Stimulated activated CD8-positive, alpha-beta memory T cell treated with anti-CD3 and anti-CD28 coated beads, Interleukin-12 subunit alpha, Interleukin-12 subunit beta, amount 100 ng/mL, for 24 hours (primary cell): ENCODE data around the gene MSH5.

Experiments used
- DNase-seq: peaks from one replicate; pipeline ENCODE4 v3.0.0-alpha.2; 2020; ENCODE audit errors: extremely low read depth

The MSH5 gene

DNA sequence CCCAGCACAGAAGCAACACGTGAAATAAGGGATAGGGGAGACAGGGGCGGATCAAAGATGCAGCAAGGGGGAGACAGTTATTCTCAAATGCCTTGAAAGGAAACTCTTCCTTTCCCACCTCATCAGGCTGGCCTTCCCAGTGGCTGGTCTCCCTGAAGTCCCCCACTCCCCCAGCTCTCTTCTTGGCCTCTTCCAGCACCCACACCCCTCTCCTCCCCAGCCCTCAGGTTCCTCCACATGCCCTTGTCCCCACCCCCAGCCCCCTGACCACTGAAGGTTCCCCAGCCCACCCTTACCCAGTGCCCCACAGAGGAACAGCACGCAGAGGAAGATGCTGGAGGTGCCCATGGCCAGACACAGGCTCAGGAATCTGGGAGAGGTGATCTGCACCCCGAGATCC, 26.3 kb upstream of the MSH5 start:
- no peak for DNase-seq

DNA sequence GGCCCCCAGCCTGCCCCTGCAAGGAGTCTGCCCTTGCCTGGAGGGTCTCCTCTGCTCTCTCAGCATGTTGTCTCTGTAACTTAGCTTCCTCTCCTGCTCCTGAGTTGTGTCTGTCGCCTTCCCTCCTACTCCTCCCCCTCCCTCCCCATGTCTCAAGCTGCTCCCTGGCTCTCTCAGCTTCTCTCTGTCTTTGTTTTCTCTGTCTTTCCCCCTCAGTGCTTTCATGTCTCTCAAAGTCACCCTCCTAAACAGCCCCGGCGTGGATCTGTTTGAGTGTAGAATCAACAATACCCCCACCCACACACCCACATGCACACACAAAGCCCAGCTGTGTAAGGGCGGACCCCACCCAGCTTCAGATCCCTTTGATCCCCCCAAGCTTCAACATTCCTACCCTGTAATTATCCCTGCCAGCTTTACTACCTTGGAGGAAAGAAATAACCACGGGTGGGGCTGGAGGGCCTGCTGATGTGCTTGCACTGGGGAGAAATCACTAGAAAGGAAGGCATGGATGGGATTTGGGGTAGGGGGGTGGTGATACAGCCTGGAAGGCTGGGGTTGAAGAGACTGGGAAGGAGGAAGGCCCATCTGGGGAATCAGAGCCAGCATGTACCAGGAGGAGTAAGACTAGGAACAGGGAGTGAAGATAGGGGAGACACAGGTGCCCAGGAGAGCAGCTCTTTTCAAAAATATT, 25.7 kb upstream of the MSH5 start:
- no peak for DNase-seq

DNA sequence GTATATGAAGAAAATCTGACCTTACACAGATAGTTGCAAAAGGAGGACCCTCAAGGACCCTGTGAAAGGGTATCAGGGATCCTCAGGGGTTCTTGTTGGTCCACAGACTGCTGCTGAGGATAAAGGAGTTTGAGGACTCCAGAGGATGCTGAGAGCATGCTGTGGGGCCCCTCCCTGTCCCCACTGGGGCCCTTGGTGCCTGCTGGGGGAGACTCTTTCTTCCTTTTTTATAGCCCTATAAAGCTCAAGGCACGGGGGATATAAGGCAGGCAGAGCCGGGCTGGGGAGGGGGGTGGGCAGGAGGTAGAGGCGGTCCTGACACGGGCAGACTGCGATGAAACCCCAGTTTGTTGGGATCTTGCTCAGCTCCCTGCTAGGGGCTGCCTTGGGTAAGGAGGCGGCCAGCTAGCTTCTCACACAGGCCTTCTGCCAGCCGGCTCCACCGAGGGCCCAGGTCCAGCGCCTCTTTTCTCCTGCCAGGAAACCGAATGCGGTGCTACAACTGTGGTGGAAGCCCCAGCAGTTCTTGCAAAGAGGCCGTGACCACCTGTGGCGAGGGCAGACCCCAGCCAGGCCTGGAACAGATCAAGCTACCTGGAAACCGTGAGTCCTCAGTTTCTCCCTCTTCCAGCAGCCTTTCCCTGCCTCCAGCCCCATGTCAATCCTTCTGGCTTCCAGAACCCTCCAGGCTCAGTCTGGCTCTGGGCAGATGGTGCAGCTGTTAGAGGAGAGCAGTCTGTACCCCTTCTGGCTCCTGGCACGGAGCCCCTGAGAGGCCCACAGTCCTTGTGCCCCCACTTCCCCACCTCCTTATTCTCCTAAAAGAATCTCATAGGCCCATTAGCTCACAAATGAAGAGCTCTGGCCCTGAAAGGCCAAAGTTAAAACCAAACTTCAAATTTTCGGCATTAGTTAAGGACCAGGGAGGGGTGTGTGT, 24.5 kb upstream of the MSH5 start, which contains the start of gene LY6G6D:
TSS of gene LY6G6D (plus strand) at position 327 of the 937 bp plus-strand sequence. CDS start at position 335, 8 bp downstream.
- DNase-seq = no peak

DNA sequence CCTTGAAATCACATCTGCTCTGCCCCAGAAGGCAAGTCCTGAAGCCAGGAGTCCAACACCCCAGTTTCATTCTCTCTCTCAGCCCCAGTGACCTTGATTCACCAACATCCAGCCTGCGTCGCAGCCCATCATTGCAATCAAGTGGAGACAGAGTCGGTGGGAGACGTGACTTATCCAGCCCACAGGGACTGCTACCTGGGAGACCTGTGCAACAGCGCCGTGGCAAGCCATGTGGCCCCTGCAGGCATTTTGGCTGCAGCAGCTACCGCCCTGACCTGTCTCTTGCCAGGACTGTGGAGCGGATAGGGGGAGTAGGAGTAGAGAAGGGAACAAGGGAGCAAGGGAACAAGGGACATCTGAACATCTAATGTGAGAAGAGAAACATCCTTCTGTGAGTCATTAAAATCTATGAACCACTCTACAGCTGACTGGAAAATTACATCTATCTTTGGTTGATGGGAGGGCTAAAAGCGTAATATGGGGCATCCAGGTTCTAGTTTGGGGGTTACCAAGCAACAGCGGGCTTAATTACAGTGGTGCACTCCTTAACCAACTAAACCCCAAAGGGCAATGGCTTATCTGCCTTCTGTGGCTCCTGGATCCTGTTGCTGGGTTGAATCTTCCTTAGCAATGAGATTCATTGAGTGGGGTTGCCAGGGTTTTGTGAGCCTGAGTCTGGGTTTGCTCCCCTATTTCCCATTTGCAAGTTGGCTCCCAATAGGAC, 22.1 kb upstream of the MSH5 start:
- no peak for DNase-seq

DNA sequence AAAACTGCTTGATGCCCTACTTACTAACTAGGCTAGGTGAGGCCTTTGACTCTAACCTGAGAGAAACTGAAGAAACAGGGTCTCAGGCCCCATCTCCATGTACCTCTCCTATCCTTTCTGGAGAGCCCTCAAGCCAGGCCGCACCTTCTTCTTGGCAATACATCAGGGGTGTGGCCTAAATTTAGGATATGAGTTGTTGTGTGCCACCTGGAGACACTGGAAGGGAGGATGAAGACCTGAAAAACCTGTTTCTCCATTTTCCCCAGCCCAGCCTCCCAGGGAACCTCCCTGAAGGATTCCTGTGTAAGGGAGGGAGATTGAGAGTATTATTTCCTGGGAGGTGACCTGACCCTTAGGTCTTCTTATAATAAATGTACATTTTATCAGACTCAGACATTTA, 21.5 kb upstream of the MSH5 start:
- no peak for DNase-seq

DNA sequence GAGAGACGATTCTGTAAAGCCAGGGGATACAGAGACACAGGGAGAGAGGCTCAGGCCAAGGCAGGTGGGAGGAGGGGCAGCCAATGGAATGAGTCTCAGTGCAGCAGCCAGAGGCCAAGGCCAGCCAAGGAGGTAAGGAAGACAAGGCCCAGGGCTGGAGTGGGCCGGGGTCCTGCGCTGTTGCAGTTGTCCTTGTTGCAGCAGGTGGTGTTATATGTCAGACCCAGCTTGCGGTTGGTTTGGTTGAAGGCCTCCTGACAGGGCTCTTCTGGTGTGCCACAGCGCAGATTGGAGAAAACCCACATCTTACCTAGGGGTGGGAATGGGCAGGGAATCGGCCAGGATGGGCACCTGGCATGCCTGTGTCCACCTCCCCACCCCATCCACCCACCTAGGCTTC, 20.8 kb upstream of the MSH5 start:
- DNase-seq = no peak

DNA sequence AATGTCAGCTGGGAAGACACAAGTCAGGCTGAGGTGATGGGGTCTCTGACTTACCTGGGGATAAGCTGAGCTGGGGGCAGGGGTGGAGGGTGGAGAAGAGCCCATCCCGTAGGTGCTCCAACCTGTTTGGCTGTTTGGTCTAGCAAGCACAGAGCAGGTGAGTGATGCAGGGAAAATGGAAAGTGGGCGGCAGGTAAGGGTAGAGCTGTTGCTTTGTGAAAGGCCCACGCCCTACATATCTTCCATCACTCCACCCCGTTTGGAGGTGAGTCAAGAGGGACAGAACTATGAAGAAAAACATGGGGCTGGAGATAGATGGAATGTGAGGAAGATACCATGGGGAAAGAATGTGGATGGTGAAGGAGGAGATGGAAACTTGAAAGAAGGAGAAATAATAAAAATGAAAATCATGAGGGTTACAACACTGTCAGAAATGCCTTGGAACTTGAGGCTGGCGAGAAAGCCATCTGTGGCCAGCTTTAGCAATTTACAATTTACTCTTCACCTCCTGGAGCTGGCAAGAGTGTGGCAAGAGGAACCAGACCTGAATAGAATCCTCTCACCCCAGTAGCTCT, 19.5 kb upstream of the MSH5 start:
- no peak for DNase-seq

DNA sequence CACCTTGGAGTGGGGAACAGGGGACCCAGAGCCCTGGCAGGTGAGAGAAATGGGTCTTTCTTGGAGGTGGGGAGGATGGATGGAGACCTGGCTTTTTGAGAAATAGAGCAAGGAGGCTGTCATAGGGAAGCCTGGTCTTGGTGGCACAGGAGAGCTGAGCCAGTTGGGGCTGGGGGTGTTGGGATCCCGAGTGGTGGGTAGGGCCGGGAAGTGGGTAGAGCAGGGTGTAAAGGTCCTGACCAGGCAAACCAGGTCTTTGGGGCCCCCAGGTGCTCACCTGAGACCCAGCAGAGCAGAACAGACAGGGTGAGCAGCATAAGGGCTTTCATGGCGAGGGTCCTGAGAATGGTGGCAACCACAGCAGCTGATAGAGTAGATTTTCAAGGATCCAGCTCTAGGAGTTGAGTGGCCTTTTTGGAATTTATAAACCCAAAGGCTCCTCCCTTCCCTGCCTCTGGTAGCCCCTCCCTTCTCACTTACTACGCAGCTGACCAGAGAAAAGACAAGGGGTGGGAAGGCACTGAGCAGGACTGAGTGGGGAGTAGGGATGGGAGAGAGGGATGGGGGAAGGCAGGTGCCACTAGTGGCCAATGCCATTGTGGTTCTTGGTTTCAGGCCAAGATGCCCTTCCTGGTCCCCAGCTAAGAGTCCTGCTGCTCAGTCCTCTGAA, 18.3 kb upstream of the MSH5 start, which contains the start of gene LY6G6C:
TSS of gene LY6G6C (minus strand) at position 396 of the 670 bp plus-strand sequence. CDS start at position 329, 67 bp downstream.
- DNase-seq = no peak

DNA sequence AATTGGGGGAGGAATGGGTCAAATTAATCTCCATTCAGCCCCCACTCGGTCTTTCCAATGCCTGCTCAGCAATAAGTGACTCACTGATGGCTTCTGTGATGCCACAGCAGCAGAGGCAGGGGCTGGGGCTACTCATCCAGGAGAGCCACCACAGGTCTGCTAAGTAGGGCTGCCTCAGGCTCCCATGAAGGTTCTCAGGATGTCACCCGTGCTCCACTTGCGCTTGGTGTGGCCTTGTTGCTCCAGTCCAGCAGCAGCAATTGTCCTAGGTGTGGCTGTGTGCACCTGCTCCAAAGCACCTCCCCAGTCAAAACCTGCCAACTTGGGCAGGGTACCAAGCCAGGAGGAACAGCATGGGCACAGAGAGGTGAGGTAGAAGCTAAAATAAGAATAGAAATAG, 17.6 kb upstream of the MSH5 start:
- DNase-seq = no peak

DNA sequence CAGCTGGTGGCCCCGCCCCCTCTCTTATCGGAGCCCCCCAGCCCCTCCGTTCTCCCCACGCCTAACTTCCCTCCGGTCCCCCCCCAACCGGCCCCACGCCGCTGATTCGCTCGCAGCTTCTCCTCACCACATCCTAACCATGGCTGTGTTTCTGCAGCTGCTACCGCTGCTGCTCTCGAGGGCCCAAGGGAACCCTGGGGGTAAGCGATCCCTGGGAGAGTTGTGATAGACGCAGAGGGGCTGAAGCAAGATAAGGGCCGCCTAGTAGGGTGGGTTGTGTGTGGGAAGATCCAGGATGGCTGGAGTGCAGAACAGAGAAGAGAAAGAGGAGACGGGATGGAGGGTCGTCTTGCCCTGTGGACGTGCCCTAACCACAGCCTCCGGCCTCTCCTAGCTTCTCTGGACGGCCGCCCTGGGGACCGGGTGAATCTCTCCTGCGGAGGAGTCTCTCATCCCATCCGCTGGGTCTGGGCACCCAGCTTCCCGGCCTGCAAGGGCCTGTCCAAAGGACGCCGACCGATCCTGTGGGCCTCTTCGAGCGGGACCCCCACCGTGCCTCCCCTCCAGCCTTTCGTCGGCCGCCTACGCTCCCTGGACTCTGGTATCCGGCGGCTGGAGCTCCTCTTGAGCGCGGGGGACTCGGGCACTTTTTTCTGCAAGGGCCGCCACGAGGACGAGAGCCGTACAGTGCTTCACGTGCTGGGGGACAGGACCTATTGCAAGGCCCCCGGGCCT, 16.4 kb upstream of the MSH5 start, which contains the start of gene MPIG6B:
TSS of gene MPIG6B (plus strand) at position 129 of the 735 bp plus-strand sequence. CDS start at position 140, 11 bp downstream.
- no peak for DNase-seq

DNA sequence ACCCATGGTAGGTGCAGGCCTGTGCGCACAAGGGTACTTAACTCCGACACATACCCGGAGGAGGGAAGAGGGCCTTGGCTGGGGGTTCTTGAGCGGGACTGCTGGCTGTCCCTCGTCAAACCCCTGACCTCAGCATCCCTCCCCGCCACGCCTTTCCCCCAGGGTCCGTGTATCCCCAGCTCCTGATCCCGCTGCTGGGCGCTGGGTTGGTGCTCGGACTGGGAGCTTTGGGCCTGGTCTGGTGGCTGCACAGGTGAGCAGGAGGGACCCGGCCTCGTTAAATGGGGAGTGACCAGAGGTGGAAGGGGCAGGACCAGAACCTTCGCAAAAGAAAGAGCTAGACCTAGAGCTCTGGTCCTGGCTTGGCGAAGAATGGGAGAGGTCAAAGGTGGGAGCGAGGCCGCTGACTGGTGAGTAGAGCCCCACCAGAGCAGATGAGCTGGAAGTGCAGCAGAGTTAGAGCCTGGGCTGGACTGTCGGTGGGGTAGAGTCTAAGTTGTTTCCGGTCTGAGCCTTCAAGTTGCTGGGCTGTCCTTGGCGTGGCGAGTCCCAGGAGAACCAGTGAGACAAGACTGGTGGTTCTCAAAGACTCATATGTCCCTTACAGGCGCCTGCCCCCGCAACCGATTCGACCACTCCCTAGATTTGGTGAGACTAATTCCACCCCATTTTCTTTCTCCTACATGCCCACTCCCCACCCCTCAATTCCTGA, 15.7 kb upstream of the MSH5 start:
- no peak for DNase-seq

DNA sequence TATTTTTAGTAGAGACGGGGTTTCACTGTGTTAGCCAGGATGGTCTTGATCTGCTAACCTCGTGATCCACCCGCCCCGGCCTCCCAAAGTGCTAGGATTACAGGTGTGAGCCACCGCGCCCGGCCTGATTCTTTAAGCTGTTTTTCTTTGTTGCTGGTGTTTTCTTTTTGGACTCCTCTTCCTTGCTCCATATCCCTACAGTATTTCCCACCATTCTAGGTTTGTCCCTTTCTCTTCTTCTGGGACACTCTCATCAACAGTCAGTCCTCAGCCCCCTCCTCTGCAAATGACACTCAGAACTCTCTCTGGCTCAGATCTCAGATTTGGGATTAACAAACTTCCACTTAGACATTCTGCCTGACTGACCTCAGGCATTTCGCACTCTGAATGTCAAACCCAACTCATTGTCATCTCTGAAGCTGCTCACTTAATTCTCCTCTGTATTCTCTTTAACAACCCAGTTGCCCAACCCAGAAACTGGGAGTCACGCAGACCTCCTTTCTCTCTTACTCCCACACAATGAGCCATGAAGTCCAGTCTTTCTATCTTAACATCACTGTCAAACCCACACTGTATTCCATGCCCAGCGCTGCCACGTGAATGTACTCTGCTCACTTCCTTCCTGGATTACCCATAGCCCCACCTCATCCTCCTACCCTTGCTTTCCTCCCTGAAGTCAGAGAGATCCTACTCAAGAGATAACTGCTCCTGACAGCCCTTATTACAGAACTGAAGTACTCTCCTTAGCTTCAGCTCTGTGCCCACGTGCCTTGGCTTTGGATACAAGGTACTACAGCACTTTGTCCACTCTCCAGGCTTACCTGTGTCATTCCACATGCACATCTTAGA, 14.1 kb upstream of the MSH5 start:
- DNase-seq = no peak

DNA sequence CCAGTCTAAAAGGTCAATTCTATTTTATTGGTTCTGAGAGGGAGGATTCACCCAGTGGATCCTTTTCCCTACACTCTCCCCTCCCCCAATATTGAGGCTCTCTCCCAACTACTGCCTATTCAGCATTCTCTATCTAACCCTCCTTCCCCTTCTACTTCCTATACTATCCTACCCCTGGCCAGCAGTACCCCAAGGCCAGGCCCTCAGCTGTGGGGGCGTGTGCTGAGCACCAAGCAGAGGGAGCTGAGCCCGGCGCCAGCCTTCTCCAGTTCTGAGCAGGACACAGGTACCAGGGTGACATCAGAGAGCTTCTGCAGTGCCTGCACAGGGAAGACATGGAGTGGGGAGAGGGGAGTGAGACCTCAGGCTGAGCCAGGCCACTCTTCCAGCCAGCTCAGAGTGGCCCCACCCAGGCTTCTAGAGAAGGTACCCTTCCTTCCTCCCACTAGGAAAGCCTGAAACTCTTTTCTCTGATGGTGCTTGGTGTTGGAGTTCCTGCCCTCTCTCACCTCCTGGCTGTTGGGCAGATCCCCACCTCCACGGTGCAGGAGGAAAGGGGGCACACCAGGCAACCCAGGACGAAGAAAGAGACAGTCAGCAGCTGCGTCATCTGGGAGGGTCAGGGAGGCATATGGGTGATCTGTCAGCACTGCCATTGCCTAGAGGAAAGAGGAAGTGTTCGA, 12.6 kb upstream of the MSH5 start:
- no peak for DNase-seq

DNA sequence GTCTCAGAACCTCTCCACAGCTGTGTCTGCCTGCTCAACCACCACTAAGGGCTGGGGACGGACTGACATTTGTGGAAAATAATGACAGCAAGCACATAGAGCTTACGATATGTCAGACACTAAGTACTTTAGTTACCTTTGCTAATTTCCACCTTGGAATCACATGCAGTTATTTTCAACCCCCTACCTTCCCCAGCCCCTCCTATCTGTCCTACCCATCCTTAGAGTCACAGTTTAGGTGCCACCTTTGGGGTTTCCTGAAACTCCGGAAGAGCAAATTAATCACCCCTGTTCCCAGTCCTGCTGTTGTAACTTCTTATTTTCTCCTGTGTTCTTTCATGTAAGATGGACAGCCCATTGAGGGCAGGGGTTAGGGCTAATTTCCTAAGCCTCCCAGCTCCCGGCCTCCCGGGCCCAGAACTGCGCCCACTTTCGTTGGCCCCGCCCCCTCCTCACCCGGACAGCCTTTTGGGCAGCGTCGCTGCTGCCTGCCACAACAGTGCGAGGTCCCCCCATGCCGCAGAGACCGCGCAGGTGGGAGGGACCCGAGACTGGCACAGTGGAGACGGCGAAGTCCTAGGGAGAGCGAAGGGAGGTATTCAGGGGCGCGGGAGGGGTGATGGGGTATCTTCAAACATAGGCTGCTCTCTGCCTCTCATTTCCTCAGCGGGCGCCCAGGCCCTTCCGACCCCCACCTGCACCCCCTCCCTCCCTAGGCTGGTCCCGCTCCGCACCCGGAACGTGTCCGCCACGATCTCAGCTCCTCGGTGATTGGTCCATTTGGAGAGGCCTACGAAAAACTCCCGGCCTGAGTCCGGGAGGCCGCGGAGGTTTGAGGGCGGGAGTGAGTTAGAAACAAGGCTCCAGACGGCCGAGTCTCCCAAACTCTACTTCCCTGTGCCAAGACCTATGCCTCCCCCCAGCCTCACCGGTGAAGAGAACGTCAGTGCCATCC, 11.8 kb upstream of the MSH5 start:
- no peak for DNase-seq

DNA sequence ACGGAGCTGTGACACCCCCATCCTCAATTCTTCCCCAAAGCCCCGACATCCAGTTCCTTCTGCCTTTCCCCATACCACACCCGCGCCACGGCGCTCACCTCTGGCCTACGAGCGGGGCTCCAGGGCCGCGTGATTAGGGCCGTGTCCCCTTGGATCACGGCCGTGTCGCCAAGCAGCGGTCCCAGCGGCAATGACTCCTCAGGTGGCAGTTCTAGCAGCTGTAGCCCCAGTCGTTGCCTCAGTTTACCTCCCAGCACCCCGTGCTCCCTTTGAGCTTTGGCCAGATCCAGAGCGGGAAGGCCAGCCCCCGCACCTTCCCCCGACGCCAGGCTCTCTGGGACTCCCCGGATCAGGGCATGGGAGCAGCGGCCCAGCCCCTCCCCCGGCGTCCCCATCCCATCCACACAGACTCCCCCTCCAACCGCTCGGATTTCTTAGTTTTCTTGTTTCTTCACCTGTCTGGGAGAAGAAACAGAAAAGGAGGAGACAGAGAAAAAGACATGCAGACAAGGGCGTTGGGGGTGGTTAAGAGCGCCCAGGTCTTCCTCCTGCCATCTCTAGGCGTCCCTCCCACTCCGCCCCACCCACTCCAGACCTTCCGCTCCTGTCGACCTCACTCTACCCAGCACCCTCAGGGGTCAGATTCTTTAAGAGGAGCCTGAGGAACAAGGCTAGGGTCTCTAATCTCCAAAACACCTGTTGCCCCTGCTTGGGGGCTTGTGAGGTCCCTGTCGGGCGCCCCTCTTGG, 10.9 kb upstream of the MSH5 start, which contains the start of gene DDAH2:
TSS of gene DDAH2 (minus strand) at position 533 of the 748 bp plus-strand sequence. CDS start at position 395, 138 bp downstream.
- DNase-seq = no peak

DNA sequence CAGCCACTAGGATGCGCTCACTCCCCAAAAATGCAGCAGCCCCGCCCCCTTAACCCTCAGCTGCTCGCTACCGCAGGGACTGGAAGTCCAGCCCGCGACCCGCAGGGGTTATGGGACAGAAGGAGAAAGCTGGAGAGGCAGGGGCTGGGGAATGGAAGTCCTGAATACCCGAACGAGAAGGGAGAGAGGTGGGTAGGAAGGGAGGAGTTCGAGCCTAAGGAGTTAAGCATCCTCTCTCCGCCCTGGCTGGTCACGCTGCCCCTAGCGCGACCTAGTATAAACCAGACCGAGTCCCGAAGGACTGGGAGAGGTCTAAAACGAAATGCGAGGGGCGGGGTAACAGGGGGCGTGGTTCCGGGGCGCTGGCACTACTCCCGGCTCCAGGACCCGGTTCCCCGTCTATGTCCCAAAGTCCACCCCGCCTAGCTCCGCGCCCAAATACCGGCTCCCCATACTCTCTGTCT, 10.3 kb upstream of the MSH5 start:
- DNase-seq = peak; percentile 33
